Naive B cell (primary cell): ENCODE results near the gene OPA3. TPM values are rescaled to one million over a fixed set of nuclear protein-coding genes. Genes with fewer than 3 reads are reported as not detected.

Experiments
- ATAC-seq, 2 donors: fragments of 150-1000 bp; cut with Tn5 transposase; 2 replicates each; pipeline ENCODE4 v1.10.0; 2021; ENCODE audit warnings: low read depth in 2 of 2, mild to moderate bottlenecking in 2 of 2, moderate library complexity in 2 of 2
- DNase-seq: peaks from one replicate; pipeline ENCODE4 v3.0.0; 2022
- H3K27ac Mint-ChIP-seq, 6 donors: one replicate each; pipeline ENCODE4 v1.8.0; 2020 to 2022; ENCODE audit warnings: mild to moderate bottlenecking in 6 of 6, mixed read lengths in 6 of 6, moderate library complexity in 5 of 6, inconsistent platforms in 2 of 6
- H3K27me3 Mint-ChIP-seq, 3 donors: one replicate each; pipeline ENCODE4 v1.8.0; 2021 to 2022; ENCODE audit warnings: mixed read lengths in 3 of 3, mild to moderate bottlenecking in 1 of 3
- H3K36me3 Mint-ChIP-seq, 2 donors: one replicate each; pipeline ENCODE4 v1.8.0; 2020 to 2022; ENCODE audit warnings: mixed read lengths in 2 of 2, inconsistent platforms in 1 of 2, mild to moderate bottlenecking in 1 of 2
- H3K4me1 Mint-ChIP-seq, 3 donors: one replicate each; pipeline ENCODE4 v1.8.0; 2020 to 2022; ENCODE audit warnings: mixed read lengths in 3 of 3, inconsistent platforms in 1 of 3, mild to moderate bottlenecking in 1 of 3, moderate library complexity in 1 of 3
- H3K4me3 Mint-ChIP-seq, 8 donors: one replicate each; pipeline ENCODE4 v1.8.0; 2020 to 2022; ENCODE audit warnings: mild to moderate bottlenecking in 8 of 8, mixed read lengths in 8 of 8, moderate library complexity in 8 of 8, inconsistent platforms in 2 of 8
- H3K9me3 Mint-ChIP-seq, 7 donors: one replicate each; pipeline ENCODE4 v1.8.0; 2020 to 2022; ENCODE audit warnings: mixed read lengths in 7 of 7, mild to moderate bottlenecking in 5 of 7, inconsistent platforms in 2 of 7, moderate library complexity in 1 of 7
- polyA plus RNA-seq, 6 donors: library from polyadenylated mRNA; unstranded; fragments of 300-500 nt; fragmentation: Illumina TruSeq; gene quantifications; one replicate each; pipeline ENCODE4 v1.2.3, GENCODE V29; 2021; ENCODE audit warnings: low read depth in 6 of 6

OPA3 gene
- polyA plus RNA-seq, 6 donors from 2014 or later = 5.0 to 14.4 (median 7.8) TPM; not detected in 1

- H3K4me3 Mint-ChIP-seq = peak overlapping the region; percentile 89 to 100 (median 99)
- H3K4me1 Mint-ChIP-seq = peaks cover 35 to 64% (median 50%) of the 10 kb centered on the region in 3 donors
- ATAC-seq = no peak
- no peaks in the 10 kb centered on the region for H3K27me3 Mint-ChIP-seq
- peaks cover 0 to 5% of the 10 kb centered on the region in 2 donors for H3K36me3 Mint-ChIP-seq
- H3K9me3 Mint-ChIP-seq = no peaks in the 10 kb centered on the region
- peak overlapping the region; percentile 84 to 97 (median 92) for H3K27ac Mint-ChIP-seq
- peak; percentile 35 for DNase-seq
Observed at GRCh38 chr19:45508861-45509691, 75.5 kb downstream of the OPA3 start.

- Mint-ChIP-seq H3K27ac (peak overlapping the region in 4 of 6 donors; percentile 42 to 97 (median 92)), H3K4me3 (peak overlapping the region; percentile 89 to 100 (median 99)), H3K9me3 (no peaks in the 10 kb centered on the region), H3K27me3 (no peaks in the 10 kb centered on the region), H3K4me1 (peaks cover 30 to 57% (median 44%) of the 10 kb centered on the region in 3 donors), H3K36me3 (peaks cover 0 to 5% of the 10 kb centered on the region in 2 donors)
- DNase-seq (peak; percentile 21), ATAC-seq (no peak)
Observed at GRCh38 chr19:45508417-45508860, 76.2 kb downstream of the OPA3 start.

- Mint-ChIP-seq H3K36me3 (peaks cover 0 to 5% of the 10 kb centered on the region in 2 donors), H3K4me1 (peaks cover 30 to 54% (median 39%) of the 10 kb centered on the region in 3 donors), H3K27ac (peak overlapping the region in 4 of 6 donors; percentile 42 to 95 (median 70)), H3K27me3 (no peaks in the 10 kb centered on the region), H3K9me3 (no peaks in the 10 kb centered on the region), H3K4me3 (peak overlapping the region; percentile 89 to 100 (median 99))
- DNase-seq = no peak
- no peak for ATAC-seq
Observed at GRCh38 chr19:45507872-45508416, 76.7 kb downstream of the OPA3 start.

GRCh38 chr19:45506989-45507871 lies 77.4 kb downstream of the OPA3 start, which contains the start of gene VASP:
Gene VASP, plus strand, starts transcription at chr19:45507479. Its CDS starts 293 bp downstream, at chr19:45507772.
- H3K4me1 Mint-ChIP-seq = peaks cover 29 to 48% (median 33%) of the 10 kb centered on the region in 3 donors
- peaks cover 0 to 5% of the 10 kb centered on the region in 2 donors for H3K36me3 Mint-ChIP-seq
- DNase-seq (peak; percentile 93), ATAC-seq (peak; percentile 72 to 73)
- H3K27me3 Mint-ChIP-seq = no peaks in the 10 kb centered on the region
- peak within 1 kb of the TSS; percentile 89 to 100 (median 99) for H3K4me3 Mint-ChIP-seq
- no peaks in the 10 kb centered on the region for H3K9me3 Mint-ChIP-seq
- peak within 1 kb of the TSS; percentile 93 to 97 (median 97) for H3K27ac Mint-ChIP-seq

GRCh38 chr19:45506246-45506988 lies 78.2 kb downstream of the OPA3 start:
- H3K4me1 Mint-ChIP-seq = peaks cover 28 to 43% (median 30%) of the 10 kb centered on the region in 3 donors
- peak; percentile 97 for DNase-seq
- H3K4me3 Mint-ChIP-seq = peak overlapping the region; percentile 89 to 100 (median 98)
- H3K36me3 Mint-ChIP-seq = peaks cover 0 to 5% of the 10 kb centered on the region in 2 donors
- H3K9me3 Mint-ChIP-seq = no peaks in the 10 kb centered on the region
- H3K27ac Mint-ChIP-seq = peak overlapping the region; percentile 95 to 97 (median 97)
- peak; percentile 79 to 81 for ATAC-seq
- H3K27me3 Mint-ChIP-seq = no peaks in the 10 kb centered on the region

- H3K27ac Mint-ChIP-seq = peak overlapping the region; percentile 93 to 96 (median 95)
- H3K36me3 Mint-ChIP-seq = peaks cover 0 to 5% of the 10 kb centered on the region in 2 donors
- no peak for DNase-seq
- peak overlapping the region; percentile 73 to 100 (median 96) for H3K4me3 Mint-ChIP-seq
- H3K27me3 Mint-ChIP-seq = no peaks in the 10 kb centered on the region
- no peak for ATAC-seq
- no peaks in the 10 kb centered on the region for H3K9me3 Mint-ChIP-seq
- H3K4me1 Mint-ChIP-seq = peaks cover 28 to 38% (median 30%) of the 10 kb centered on the region in 3 donors
Observed at GRCh38 chr19:45505996-45506245, 78.7 kb downstream of the OPA3 start.

GRCh38 chr19:45505151-45505995 lies 79.2 kb downstream of the OPA3 start:
- Mint-ChIP-seq H3K4me1 (peaks cover 25 to 35% (median 25%) of the 10 kb centered on the region in 3 donors), H3K4me3 (peak overlapping the region; percentile 63 to 100 (median 92)), H3K27me3 (no peaks in the 10 kb centered on the region), H3K27ac (peak overlapping the region; percentile 4 to 96 (median 95)), H3K36me3 (peaks cover 0 to 5% of the 10 kb centered on the region in 2 donors), H3K9me3 (no peaks in the 10 kb centered on the region)
- no peak for ATAC-seq
- no peak for DNase-seq

GRCh38 chr19:45503909-45504308 lies 80.7 kb downstream of the OPA3 start:
- no peak overlapping the region for H3K27ac Mint-ChIP-seq
- H3K36me3 Mint-ChIP-seq = peaks cover 0 to 3% of the 10 kb centered on the region in 2 donors
- H3K9me3 Mint-ChIP-seq = no peaks in the 10 kb centered on the region
- DNase-seq = no peak
- H3K27me3 Mint-ChIP-seq = peaks cover 0 to 6% (median 0%) of the 10 kb centered on the region in 3 donors
- no peak for ATAC-seq
- peak overlapping the region in 1 of 8 donors; percentile 66 for H3K4me3 Mint-ChIP-seq
- peaks cover 22 to 30% (median 24%) of the 10 kb centered on the region in 3 donors for H3K4me1 Mint-ChIP-seq

- Mint-ChIP-seq H3K9me3 (no peaks in the 10 kb centered on the region), H3K4me3 (peak overlapping the region in 1 of 8 donors; percentile 69), H3K36me3 (no peaks in the 10 kb centered on the region), H3K4me1 (peaks cover 28 to 41% (median 38%) of the 10 kb centered on the region in 3 donors), H3K27me3 (peaks cover 0 to 9% (median 0%) of the 10 kb centered on the region in 3 donors), H3K27ac (peak overlapping the region in 1 of 6 donors; percentile 42)
- no peak for DNase-seq
- no peak for ATAC-seq
Observed at GRCh38 chr19:45502111-45502510, 82.5 kb downstream of the OPA3 start.

- no peak for DNase-seq
Observed at GRCh38 chr19:45501730-45502014, 82.9 kb downstream of the OPA3 start.

GRCh38 chr19:45500918-45501729 lies 83.5 kb downstream of the OPA3 start:
- Mint-ChIP-seq H3K9me3 (no peaks in the 10 kb centered on the region), H3K36me3 (no peaks in the 10 kb centered on the region), H3K27me3 (peaks cover 0 to 12% (median 0%) of the 10 kb centered on the region in 3 donors), H3K27ac (peak overlapping the region in 2 of 6 donors; percentile 10 to 23), H3K4me3 (peak overlapping the region in 1 of 8 donors; percentile 69), H3K4me1 (peaks cover 31 to 42% (median 42%) of the 10 kb centered on the region in 3 donors)
- DNase-seq = no peak
- no peak for ATAC-seq

More at GRCh38 chr19:45501730-45502014, 82.9 kb downstream of the OPA3 start:
- Mint-ChIP-seq H3K9me3 (no peaks in the 10 kb centered on the region), H3K27ac (peak overlapping the region in 2 of 6 donors; percentile 42 to 63), H3K4me3 (peak overlapping the region in 1 of 8 donors; percentile 69), H3K27me3 (peaks cover 0 to 12% (median 0%) of the 10 kb centered on the region in 3 donors), H3K36me3 (no peaks in the 10 kb centered on the region), H3K4me1 (peaks cover 31 to 43% (median 42%) of the 10 kb centered on the region in 3 donors)
- no peak for ATAC-seq
